ENCODE data around the gene MAST4. TPM values are rescaled to one million over a fixed set of nuclear protein-coding genes. Genes with fewer than 3 reads are reported as not detected.

Gene MAST4
- total RNA-seq, 1 donor from 2014 or later = 56.9 TPM

GRCh38 chr5:67104859-67105258, 508.7 kb downstream of the MAST4 start:
- no peak overlapping the region for H3K4me3 ChIP-seq
- H3K9me3 ChIP-seq = no peaks in the 10 kb centered on the region
- no peak for DNase-seq
- H3K4me1 ChIP-seq = no peaks in the 10 kb centered on the region
- intact Hi-C loops (cut with DNase I) = no loop called here
- no peak for ATAC-seq
- TF ChIP-seq, protein P1, sequence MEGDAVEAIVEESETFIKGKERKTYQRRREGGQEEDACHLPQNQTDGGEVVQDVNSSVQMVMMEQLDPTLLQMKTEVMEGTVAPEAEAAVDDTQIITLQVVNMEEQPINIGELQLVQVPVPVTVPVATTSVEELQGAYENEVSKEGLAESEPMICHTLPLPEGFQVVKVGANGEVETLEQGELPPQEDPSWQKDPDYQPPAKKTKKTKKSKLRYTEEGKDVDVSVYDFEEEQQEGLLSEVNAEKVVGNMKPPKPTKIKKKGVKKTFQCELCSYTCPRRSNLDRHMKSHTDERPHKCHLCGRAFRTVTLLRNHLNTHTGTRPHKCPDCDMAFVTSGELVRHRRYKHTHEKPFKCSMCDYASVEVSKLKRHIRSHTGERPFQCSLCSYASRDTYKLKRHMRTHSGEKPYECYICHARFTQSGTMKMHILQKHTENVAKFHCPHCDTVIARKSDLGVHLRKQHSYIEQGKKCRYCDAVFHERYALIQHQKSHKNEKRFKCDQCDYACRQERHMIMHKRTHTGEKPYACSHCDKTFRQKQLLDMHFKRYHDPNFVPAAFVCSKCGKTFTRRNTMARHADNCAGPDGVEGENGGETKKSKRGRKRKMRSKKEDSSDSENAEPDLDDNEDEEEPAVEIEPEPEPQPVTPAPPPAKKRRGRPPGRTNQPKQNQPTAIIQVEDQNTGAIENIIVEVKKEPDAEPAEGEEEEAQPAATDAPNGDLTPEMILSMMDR (IDR thresholded peaks at IDR 0.05) = no peak
- no peaks in the 10 kb centered on the region for H3K27me3 ChIP-seq (ENCODE audit: low read depth)
- H3K27ac ChIP-seq = no peak overlapping the region
- peaks cover 66% of the 10 kb centered on the region for H3K36me3 ChIP-seq

- no peaks in the 10 kb centered on the region for H3K27me3 ChIP-seq (ENCODE audit: low read depth)
Observed at GRCh38 chr5:67105270-67105669, 509.1 kb downstream of the MAST4 start.

GRCh38 chr5:67106626-67107342, 510.6 kb downstream of the MAST4 start:
- Histone ChIP-seq H3K36me3 (peaks cover 70% of the 10 kb centered on the region), H3K9me3 (no peaks in the 10 kb centered on the region), H3K27ac (no peak overlapping the region), H3K4me3 (no peak overlapping the region), H3K4me1 (no peaks in the 10 kb centered on the region), H3K27me3 (ENCODE audit: low read depth) (no peaks in the 10 kb centered on the region)
- intact Hi-C loops (cut with DNase I) = no loop called here
- TF ChIP-seq, protein P1 (IDR thresholded peaks at IDR 0.05) = no peak
- no peak for ATAC-seq
- DNase-seq = no peak

More at GRCh38 chr5:67105270-67105669, 509.1 kb downstream of the MAST4 start:
- TF ChIP-seq, protein P1 (IDR thresholded peaks at IDR 0.05) = no peak
- intact Hi-C loops (cut with DNase I) = no loop called here
- DNase-seq (no peak), ATAC-seq (no peak)
- no peak overlapping the region for H3K4me3 ChIP-seq
- no peaks in the 10 kb centered on the region for H3K9me3 ChIP-seq
- H3K36me3 ChIP-seq = peaks cover 69% of the 10 kb centered on the region
- no peaks in the 10 kb centered on the region for H3K4me1 ChIP-seq
- no peak overlapping the region for H3K27ac ChIP-seq

GRCh38 chr5:67111779-67112178, 515.6 kb downstream of the MAST4 start:
- H3K36me3 ChIP-seq = peaks cover 62% of the 10 kb centered on the region
- no peak overlapping the region for H3K4me3 ChIP-seq
- no peak overlapping the region for H3K27ac ChIP-seq
- H3K4me1 ChIP-seq = no peaks in the 10 kb centered on the region
- H3K9me3 ChIP-seq = no peaks in the 10 kb centered on the region
- H3K27me3 ChIP-seq (ENCODE audit: low read depth) = no peaks in the 10 kb centered on the region
- no peak for ATAC-seq
- TF ChIP-seq, protein P1 (IDR thresholded peaks at IDR 0.05) = no peak
- intact Hi-C loops (cut with DNase I) = no loop called here
- no peak for DNase-seq

GRCh38 chr5:67115246-67115645, 519.1 kb downstream of the MAST4 start:
- ATAC-seq (no peak), DNase-seq (no peak)
- no peak overlapping the region for H3K27ac ChIP-seq
- H3K36me3 ChIP-seq = peaks cover 60% of the 10 kb centered on the region
- no peaks in the 10 kb centered on the region for H3K9me3 ChIP-seq
- no peaks in the 10 kb centered on the region for H3K4me1 ChIP-seq
- TF ChIP-seq, protein P1 (IDR thresholded peaks at IDR 0.05) = no peak
- no peak overlapping the region for H3K4me3 ChIP-seq
- intact Hi-C loops (cut with DNase I) = no loop called here
- no peaks in the 10 kb centered on the region for H3K27me3 ChIP-seq (ENCODE audit: low read depth)
